Left ventricle myocardium superior (tissue), 1 donor: ENCODE measurements around the gene FBXL16. TPM values are rescaled to one million over a fixed set of nuclear protein-coding genes. Genes with fewer than 3 reads are reported as not detected.

ENCODE experiments used
- ATAC-seq: fragments of 200-7000 bp; cut with Tn5 transposase; one replicate; pipeline ENCODE4 v1.9.1; 2020; ENCODE audit warnings: mild to moderate bottlenecking, moderate library complexity
- DNase-seq: peaks from one replicate; pipeline ENCODE4 v3.0.0-alpha.2; 2020
- intact Hi-C: fragments of 100-400 bp; cut with micrococcal nuclease; formaldehyde crosslinking; loops from one replicate; pipeline ENCODE4 v1.11.0; 2022
- total RNA-seq: library from RNA; stranded (reverse); fragmentation: NEBNext Ultra II Directional; extraction: Animal tissue kit (Norgen Biotek cat#: 25700); gene quantifications from one replicate; pipeline ENCODE4 v1.2.1, GENCODE V29; 2021
- donor health status: DM: no; HTN: yes; CAD: no; lungs with severe emphysema.

FBXL16 gene
- total RNA-seq, 1 donor from 2014 or later, result 0.99 TPM

DNA sequence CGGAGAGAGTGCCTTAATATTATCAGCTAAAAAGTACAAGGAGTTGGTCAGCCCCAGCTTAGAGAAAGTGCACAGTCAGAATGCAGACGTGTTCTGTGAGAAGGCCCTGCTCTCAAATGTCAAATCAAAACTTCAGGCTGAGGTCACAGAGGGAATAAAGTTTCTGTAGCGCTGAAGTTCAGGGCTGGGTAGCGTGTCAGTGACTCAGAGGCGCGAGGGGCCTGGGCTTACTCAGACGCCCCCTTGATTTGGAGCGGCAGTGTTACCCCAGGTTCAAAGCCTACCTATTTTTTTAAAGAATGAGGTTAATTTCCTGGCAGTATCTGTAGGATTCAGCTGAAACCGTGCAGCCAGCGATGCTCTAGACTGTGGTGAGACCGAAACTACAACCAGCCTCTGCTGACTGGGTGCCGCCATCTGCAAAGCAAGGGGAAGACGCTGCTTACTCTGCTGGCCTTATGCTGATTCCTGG lies 30.4 kb upstream of the FBXL16 start:
- ATAC-seq, result no peak
- DNase-seq, result no peak
- intact Hi-C loops, result no loop called here

- ATAC-seq, result no peak
- no peak for DNase-seq
- intact Hi-C loops, result no loop called here
Observed at GRCh38 chr16:734981-735881, 29.6 kb upstream of the FBXL16 start.

DNA sequence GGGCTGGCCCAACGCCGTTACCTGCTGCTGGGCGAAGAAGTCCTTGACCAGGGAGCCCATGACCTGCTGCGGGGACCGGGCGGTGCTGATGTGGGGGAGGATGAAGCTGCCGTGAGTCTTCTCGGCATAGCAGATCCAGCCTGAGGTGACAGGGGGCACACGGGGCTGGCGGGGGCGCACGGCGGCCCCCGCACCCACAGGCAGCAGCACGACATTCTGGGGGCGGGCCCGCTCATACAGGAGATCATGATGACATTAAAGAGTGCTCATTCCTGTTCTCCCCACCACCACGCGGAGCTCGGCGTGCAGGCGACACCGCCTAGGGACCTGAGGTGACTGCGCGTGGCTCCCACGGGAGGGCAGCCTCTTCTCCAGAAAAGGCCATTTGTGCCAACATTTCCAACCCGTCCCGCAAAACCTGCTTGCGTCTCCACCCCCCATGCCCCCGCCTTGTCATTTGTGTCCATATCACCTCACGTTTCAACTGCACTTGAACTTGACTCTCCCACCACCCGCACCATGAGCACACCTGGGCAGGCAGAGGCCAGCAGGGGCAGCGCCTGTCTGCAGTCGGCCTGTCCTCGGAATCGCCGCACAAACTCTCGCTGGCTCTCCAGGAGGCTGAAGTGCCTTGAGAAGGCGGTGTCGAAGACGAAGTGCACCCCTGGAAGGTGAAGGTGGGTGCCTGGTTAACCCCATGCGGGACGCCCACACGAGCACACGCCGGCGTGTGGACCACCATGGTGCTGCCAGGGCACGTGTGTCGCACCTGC lies 28.8 kb upstream of the FBXL16 start:
- intact Hi-C loops, result no loop called here
- ATAC-seq, result no peak
- no peak for DNase-seq

DNA sequence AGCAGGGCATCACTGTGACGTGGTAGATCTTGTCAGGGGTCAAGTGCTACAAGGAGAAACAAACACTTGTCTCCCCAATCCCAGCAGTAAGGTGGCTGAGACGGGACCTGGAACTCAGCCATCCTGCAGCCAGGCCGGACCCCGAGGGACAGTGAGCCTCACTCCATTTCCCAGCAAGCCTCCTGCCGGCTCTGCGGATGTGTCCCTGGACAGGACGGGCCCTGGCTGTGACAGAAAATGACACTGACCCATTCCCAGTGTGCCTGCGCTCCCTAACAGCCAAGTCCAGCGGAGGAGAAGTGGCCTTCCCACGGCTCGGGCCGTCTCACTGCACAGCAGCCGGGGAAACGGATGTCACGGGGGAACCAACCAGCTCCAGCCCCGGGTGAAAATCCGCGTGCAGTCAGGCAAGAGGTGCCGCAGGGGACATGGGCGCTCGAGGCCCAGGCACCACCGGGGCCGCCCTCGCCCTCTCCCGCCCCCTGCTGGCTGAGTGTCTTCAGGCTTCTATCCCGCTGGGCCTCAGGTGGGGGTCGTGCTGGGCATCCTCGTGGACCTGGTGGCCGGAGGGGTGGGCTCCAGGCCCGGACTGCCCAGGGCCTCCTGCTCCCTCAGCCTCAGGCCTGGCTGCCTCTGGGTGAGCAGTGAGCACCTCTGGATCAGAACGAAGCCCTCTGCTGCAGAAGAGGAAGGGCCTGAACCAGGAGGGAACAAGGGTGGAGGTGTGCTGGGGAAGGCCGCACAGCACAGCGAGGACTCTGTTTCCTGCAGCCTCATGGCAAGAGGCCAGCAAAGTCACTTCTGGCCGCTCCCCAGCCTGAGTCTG lies 28.0 kb upstream of the FBXL16 start:
- DNase-seq (no peak), ATAC-seq (no peak)
- intact Hi-C loops, result no loop called here

- intact Hi-C loops, result no loop called here
- ATAC-seq, result no peak
- DNase-seq, result no peak
Observed at GRCh38 chr16:732936-733335, 27.3 kb upstream of the FBXL16 start.

DNA sequence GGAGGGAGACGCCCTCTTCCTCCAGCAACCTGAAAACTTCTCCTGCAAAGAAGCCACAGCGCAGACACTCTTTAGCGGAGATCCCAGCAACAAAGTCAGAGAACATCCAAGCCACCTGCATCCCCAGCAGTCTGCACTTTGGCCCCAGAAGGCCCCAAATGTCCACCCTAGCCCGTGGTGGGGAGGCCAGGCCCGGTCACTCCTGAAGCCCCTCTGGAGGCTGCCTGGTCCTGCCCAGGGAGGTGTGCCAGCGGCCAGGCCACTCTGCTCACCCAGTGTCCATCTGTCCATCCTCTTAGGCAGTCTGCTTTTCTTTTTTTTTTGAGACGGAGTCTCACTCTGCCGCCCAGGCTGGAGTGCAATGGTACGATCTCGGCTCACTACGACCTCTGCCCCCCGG lies 26.7 kb upstream of the FBXL16 start:
- DNase-seq, result no peak
- intact Hi-C loops, result no loop called here
- ATAC-seq, result no peak

GRCh38 chr16:730666-731509 lies 25.3 kb upstream of the FBXL16 start:
- intact Hi-C loops, result no loop called here
- ATAC-seq (no peak), DNase-seq (no peak)

DNA sequence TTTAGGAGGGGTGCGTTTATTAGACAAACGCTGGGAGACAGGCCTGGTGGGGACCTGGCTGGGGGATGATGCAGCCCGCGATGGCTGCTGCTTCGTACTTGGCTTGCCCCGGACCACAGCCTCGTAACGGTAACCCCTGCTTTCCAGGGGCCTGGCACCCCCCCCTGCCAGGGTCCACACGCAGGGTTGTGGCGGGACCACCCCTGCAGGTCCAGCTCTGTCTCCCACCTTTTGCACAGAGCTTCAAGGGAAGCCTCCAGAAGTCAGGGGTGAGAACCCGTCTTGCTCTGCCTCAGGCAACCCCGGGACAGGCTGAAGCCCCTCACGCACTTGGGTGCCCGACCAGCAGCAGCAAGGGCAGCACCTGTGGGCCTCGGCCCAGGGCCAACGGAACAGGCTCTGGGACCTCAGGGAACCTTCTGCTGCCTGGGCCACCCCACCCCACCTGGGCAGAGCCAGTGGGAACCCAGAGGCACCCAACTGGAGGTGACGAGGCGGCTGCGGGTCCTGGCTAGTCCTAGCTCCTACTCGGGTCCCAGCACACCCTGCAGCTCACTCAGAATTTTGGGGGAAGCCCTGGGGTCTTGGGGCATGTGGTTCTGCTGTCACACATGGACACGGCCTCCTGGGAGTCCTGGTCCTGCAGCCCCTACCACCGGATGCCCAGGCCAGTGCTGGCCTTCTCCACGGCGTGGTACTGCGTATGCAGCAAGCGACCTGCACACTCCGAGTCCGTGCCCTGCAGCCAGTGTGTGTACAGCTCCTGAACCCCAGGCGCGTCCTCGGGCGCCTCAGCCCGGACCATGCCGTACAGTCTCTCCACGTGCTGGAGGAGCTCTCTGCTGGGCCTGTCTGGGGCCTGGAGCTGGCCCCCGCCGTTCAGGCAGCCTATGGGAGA lies 24.4 kb upstream of the FBXL16 start:
- no peak for ATAC-seq
- intact Hi-C loops, result no loop called here
- no peak for DNase-seq

DNA sequence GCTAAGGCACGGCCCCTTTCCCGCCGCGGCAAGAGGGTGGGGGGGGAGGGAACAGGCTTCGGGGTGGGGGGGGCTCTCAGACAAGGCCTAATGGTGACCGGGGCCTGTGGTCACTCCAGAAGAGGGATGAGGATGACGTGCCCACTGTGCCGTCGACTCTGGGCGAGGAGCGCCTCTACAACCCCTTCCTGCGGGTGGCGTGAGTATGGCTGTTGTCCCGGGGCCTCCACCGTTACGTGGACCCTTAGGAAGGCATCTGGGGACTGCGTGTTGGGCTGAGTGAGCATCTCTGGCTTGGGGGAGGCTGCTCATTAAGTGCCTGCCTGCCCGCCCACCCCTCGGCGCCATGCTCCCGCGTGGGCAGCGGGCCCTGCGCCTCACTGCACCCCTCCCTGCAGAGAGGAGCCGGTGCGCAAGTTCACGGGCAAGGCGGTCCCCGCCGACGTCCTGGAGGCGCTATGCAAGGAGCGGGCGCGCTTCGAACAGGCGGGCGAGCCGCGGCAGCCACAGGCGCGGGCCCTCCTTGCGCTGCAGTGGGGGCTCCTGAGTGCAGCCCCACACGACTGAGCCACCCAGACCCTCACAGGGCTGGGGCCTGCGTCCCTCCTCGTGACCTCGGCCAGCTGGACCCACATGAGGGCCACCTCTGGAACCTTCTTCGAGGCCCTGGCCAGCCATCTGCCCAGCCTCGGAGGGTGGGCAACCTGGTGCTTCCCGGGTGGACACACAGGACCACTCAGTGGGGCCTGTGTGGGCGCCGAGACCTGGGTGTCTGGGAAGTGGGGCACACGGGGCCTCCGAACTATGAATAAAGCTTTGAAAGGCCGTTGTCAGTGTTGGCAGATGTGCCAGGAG lies 23.5 kb upstream of the FBXL16 start:
- DNase-seq (no peak), ATAC-seq (no peak)
- intact Hi-C loops, result no loop called here

GRCh38 chr16:728131-728889 lies 22.7 kb upstream of the FBXL16 start:
- ATAC-seq, result peak; percentile 49
- peak; percentile 76 for DNase-seq
- intact Hi-C loops, result no loop called here

GRCh38 chr16:727291-727977 lies 21.8 kb upstream of the FBXL16 start:
- DNase-seq, result no peak
- peak; percentile 9 for ATAC-seq
- intact Hi-C loops, result no loop called here

- DNase-seq (peak; percentile 79), ATAC-seq (peak; percentile 55)
- intact Hi-C loops, result no loop called here
Observed at GRCh38 chr16:726438-727290, 21.1 kb upstream of the FBXL16 start, which contains the start of the genes CCDC78 and HAGHL. Gene CCDC78, minus strand, starts transcription at chr16:726443. Its CDS starts 76 bp downstream, at chr16:726367. Gene HAGHL, plus strand, starts transcription at chr16:727106. Its CDS starts 404 bp downstream, at chr16:727510.

DNA sequence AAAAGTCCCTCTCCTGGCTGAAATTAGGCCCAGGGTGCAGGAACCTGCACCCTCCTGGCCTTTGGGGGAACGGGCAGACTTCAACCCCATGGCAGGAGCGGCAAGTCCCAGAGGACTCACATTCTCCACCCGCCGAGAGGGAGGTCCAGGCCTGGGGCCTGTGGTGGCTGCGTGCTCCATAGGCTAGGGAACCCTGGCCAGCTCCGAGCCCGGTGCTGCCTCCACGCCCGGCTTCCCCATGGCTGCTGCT lies 20.5 kb upstream of the FBXL16 start:
- DNase-seq (no peak), ATAC-seq (no peak)
- intact Hi-C loops, result no loop called here

GRCh38 chr16:725463-726187 lies 20.0 kb upstream of the FBXL16 start:
- ATAC-seq (no peak), DNase-seq (no peak)
- intact Hi-C loops, result no loop called here
